D721Med (cell line): ENCODE results near the gene TTC23L.

Source experiments
- DNase-seq: peaks from one replicate; pipeline ENCODE4 v3.0.0; 2011; ENCODE audit warnings: low spot score; ENCODE audit not compliant: insufficient read length
- FAIRE-seq: peaks from 2 replicates; lab custom pipeline; 2011; peaks lifted over from hg19 to GRCh38; lab: Jason Lieb, UNC
- CTCF ChIP-seq: IDR thresholded peaks from 2 replicates; pipeline ENCODE4 v1.5.1; 2012; ENCODE audit warnings: mild to moderate bottlenecking, control low read depth; ENCODE audit not compliant: insufficient read depth; ENCODE audit errors: missing control alignments

The TTC23L gene

DNA sequence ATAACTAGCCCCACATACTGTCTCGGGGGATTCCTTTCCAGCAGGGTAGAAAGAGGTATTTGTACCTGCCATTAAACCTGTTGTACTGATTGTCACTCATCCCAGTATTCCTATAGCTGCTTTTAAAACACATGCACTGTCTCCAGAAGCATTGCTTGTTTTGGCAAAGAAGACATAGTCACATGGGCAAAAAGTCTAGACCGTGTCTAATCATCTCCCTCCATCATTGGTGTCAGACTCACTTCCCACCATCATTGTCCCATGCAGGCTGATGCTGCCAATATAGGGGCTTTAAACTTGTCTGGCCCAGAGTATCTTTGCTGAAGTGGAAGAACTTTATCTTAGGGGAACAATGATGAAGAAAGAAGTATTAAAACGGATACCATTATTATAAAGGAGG lies 103.0 kb downstream of the TTC23L start:
- TF ChIP-seq CTCF = no peak
- DNase-seq = no peak
- FAIRE-seq = no peak

GRCh38 chr5:34944044-34944443 lies 105.1 kb downstream of the TTC23L start:
- DNase-seq (no peak), FAIRE-seq (no peak)
- no peak for TF ChIP-seq CTCF

DNA sequence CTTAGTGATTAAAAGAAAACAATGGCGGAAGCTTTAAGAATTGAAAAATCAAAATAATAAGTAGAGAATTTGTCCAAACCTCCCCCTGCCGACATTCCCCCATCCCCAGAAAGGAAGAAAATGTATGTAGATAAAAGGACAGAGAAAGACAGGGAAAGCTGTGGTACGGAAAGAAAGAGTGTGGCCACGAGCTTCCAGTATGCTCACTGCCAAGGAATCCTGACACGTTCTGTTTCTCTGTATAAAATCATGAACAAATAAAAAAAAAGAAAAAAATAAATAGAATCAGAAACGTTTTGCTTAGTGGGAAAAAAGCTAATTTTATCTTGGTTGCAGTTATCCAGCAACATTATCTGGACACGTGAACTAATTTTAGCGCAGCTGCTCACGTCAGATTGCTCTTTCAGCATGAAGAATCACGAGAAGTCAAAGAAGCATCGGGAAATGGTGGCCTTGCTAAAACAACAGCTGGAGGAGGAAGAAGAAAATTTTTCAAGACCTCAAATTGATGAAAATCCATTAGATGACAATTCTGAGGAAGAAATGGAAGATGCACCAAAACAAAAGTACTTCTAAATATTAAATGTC lies 105.6 kb downstream of the TTC23L start:
- DNase-seq = no peak
- no peak for FAIRE-seq
- no peak for TF ChIP-seq CTCF
